Measurements from ENCODE around the gene UQCC3. TPM values are rescaled to one million over a fixed set of nuclear protein-coding genes. Genes with fewer than 3 reads are reported as not detected.

Gene UQCC3
- total and polyA plus RNA-seq, 2 of the 13 experiments (the other 11 are each of a cell fraction or from before 2014, with no cell fraction given), result 7.7 to 16.0 TPM

- 0 out of 2 replicates have a peak, but pooled peaks have one; percentile 50 for TF ChIP-seq ISL2 (CRISPR knock-in tag; IDR thresholded peaks at IDR 0.05)
- peak; percentile 90; the same call in 1 of the 2 replicates for TF ChIP-seq ARID4A (CRISPR knock-in tag; IDR thresholded peaks at IDR 0.05; ENCODE audit: borderline replicate concordance)
- no peak for TF ChIP-seq FOSL1 (CRISPR knock-in tag; IDR thresholded peaks at IDR 0.05; ENCODE audit: borderline replicate concordance)
- TF ChIP-seq KDM2A (CRISPR knock-in tag; IDR thresholded peaks at IDR 0.05; ENCODE audit: borderline replicate concordance, low read depth), result peak; percentile 95
- peak; percentile 91 for TF ChIP-seq PHF20 (CRISPR knock-in tag; IDR thresholded peaks at IDR 0.05)
- peak; percentile 17 for TF ChIP-seq JARID2 (CRISPR knock-in tag; IDR thresholded peaks at IDR 0.05; ENCODE audit: insufficient replicate concordance)
- TF ChIP-seq DNMT3B (CRISPR knock-in tag; conservative IDR thresholded peaks at IDR 0.05), result 0 out of 2 replicates have a peak, but pooled peaks have one; percentile 72
- TF ChIP-seq NFKB2 (CRISPR knock-in tag; IDR thresholded peaks at IDR 0.05; ENCODE audit: borderline replicate concordance), result no peak
- no peak for TF ChIP-seq ZNF569 (CRISPR knock-in tag; IDR thresholded peaks at IDR 0.05; ENCODE audit: borderline replicate concordance)
- no peak for TF ChIP-seq ZSCAN22 (CRISPR knock-in tag; IDR thresholded peaks at IDR 0.05)
- TF ChIP-seq ZNF781 (CRISPR knock-in tag; IDR thresholded peaks at IDR 0.05; ENCODE audit: borderline replicate concordance, not compliant biosample characterization), result peak; percentile 44
- TF ChIP-seq ZNF879 (CRISPR knock-in tag; IDR thresholded peaks at IDR 0.05), result no peak
- TF ChIP-seq ZNF691 (CRISPR knock-in tag; IDR thresholded peaks at IDR 0.05; ENCODE audit: borderline replicate concordance, low read depth), result peak; percentile 20; the same call in 1 of the 2 replicates
- no peak for TF ChIP-seq HOXA7 (CRISPR knock-in tag; IDR thresholded peaks at IDR 0.05)
- TF ChIP-seq MNT (IDR thresholded peaks at IDR 0.05), result no peak
- no peak for TF ChIP-seq ETV6 (CRISPR knock-in tag; conservative IDR thresholded peaks at IDR 0.05)
- TF ChIP-seq USF2 (IDR thresholded peaks at IDR 0.05; ENCODE audit: low read depth, low read length), result no peak
- TF ChIP-seq USF2 (CRISPR knock-in tag; IDR thresholded peaks at IDR 0.05; ENCODE audit: borderline replicate concordance), result peak; percentile 22; the same call in 1 of the 2 replicates
Observed at GRCh38 chr11:62671608-62672389, at the start of gene UQCC3, which contains the start of gene LBHD1 (continued).
